CD4-positive, CD25-positive, alpha-beta regulatory T cell (primary cell): ENCODE measurements around the gene SRPX2. TPM values are rescaled to one million over a fixed set of nuclear protein-coding genes. Genes with fewer than 3 reads are reported as not detected.
A peak's percentile ranks its signal among the peaks of the same experiment; 100 is the strongest.

Experiments used
- ATAC-seq, 2 donors: fragments of 150-1000 bp; cut with Tn5 transposase; one replicate each; pipeline ENCODE4 v1.10.0; 2021; ENCODE audit warnings: low read depth in 2 of 2, moderate number of reproducible peaks in 2 of 2, moderate library complexity in 1 of 2
- DNase-seq, 3 donors: peaks; one replicate each; pipeline versions ENCODE4 v3.0.0 to v3.0.0-alpha.2; 2012 to 2022; ENCODE audit warnings: mixed read lengths in 1 of 3
- H3K27ac ChIP-seq: one replicate; pipeline ENCODE4 v1.7.0; 2013; ENCODE audit warnings: mild to moderate bottlenecking, low read length; ENCODE audit not compliant: insufficient read depth, poor library complexity, severe bottlenecking
- H3K27me3 ChIP-seq: one replicate; pipeline ENCODE4 v1.7.0; 2013; ENCODE audit warnings: low read length; ENCODE audit not compliant: control insufficient read depth, insufficient read depth
- H3K36me3 ChIP-seq: one replicate; pipeline ENCODE4 v1.7.0; 2013; ENCODE audit warnings: mild to moderate bottlenecking, low read length, moderate library complexity; ENCODE audit not compliant: control insufficient read depth, insufficient read depth
- H3K4me1 ChIP-seq: 2 replicates; pipeline ENCODE4 v1.7.0; 2013; ENCODE audit warnings: mild to moderate bottlenecking, low read length; ENCODE audit not compliant: insufficient read depth, control insufficient read depth, poor library complexity, severe bottlenecking
- H3K4me3 ChIP-seq: one replicate; pipeline ENCODE4 v1.7.0; 2013; ENCODE audit warnings: low read depth, mild to moderate bottlenecking, low read length, moderate library complexity
- H3K9me3 ChIP-seq, 2 experiments: 1 replicate in 1 of 2; 2 replicates in 1 of 2; pipeline ENCODE4 v1.7.0; 2013; ENCODE audit warnings: low read length in 2 of 2, mild to moderate bottlenecking in 1 of 2, moderate library complexity in 1 of 2; ENCODE audit not compliant: control insufficient read depth in 2 of 2
- H3K27ac Mint-ChIP-seq, 3 donors: one replicate each; pipeline ENCODE4 v1.8.0; 2020 to 2022; ENCODE audit warnings: mild to moderate bottlenecking in 3 of 3, mixed read lengths in 3 of 3, moderate library complexity in 2 of 3
- H3K27me3 Mint-ChIP-seq: one replicate; pipeline ENCODE4 v1.8.0; 2022; ENCODE audit warnings: mild to moderate bottlenecking, mixed read lengths
- H3K36me3 Mint-ChIP-seq: one replicate; pipeline ENCODE4 v1.8.0; 2020; ENCODE audit warnings: mixed read lengths
- H3K4me1 Mint-ChIP-seq, 4 donors: one replicate each; pipeline ENCODE4 v1.8.0; 2020 to 2022; ENCODE audit warnings: mixed read lengths in 4 of 4, mild to moderate bottlenecking in 1 of 4
- H3K4me3 Mint-ChIP-seq, 4 donors: one replicate each; pipeline ENCODE4 v1.8.0; 2020 to 2022; ENCODE audit warnings: mild to moderate bottlenecking in 4 of 4, mixed read lengths in 4 of 4, moderate library complexity in 3 of 4
- H3K9me3 Mint-ChIP-seq, 7 donors: one replicate each; pipeline ENCODE4 v1.8.0; 2020 to 2022; ENCODE audit warnings: mixed read lengths in 7 of 7, mild to moderate bottlenecking in 3 of 7, moderate library complexity in 2 of 7
- polyA plus RNA-seq, 4 donors: library from polyadenylated mRNA; unstranded; fragments of 300-500 nt; fragmentation: Illumina TruSeq; gene quantifications; one replicate each; pipeline ENCODE4 v1.2.3, GENCODE V29; 2021
- total RNA-seq: library from RNA; stranded (reverse); gene quantifications from one replicate; pipeline ENCODE4 v1.2.3, GENCODE V29; 2022

Gene SRPX2, protein sequence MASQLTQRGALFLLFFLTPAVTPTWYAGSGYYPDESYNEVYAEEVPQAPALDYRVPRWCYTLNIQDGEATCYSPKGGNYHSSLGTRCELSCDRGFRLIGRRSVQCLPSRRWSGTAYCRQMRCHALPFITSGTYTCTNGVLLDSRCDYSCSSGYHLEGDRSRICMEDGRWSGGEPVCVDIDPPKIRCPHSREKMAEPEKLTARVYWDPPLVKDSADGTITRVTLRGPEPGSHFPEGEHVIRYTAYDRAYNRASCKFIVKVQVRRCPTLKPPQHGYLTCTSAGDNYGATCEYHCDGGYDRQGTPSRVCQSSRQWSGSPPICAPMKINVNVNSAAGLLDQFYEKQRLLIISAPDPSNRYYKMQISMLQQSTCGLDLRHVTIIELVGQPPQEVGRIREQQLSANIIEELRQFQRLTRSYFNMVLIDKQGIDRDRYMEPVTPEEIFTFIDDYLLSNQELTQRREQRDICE
- total RNA-seq (not detected), polyA plus RNA-seq (not detected)

DNA sequence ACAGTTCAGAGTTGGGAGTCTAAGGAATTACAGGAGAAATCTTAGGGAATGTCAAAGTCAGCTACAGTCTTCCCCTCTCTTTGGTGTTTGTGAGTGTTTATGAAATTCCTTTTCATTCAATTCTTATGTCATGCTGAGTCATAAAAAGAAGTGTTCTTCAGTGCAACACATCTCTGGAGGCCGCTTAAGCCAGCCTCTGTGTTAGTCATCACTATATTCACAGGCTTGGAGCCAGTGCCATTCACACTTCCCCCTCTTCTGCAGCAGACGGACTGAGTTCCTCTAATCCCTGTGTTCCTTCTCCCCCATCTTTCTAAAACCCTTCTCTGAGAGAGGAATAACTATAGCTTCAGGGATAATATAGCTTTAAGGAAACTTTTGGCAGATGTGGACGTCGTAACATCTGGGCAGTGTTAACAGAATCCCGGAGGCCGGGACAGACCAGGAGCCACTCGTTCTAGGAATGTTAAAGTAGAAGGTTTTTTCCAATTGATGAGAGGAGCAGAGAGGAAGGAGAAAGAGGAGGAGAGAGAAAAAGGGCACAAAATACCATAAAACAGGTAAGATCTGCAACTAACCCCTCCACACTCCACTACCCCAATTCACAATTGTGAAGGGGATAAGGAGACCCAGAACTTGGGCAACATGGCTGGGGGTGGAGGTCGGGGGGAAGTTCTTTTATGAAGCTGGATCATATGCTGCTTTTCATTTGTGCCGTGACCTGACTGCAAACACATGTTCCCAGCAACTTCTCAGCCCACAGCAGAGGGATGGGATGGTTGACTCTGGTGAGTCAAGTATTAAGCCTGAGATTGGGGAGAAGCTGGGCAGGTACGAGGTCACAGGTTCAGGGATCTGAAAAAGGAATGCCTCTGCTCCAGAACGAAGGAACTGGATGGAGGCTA, at the start of gene SRPX2:
Gene SRPX2 (plus strand): TSS at position 244 of the 905 bp plus-strand sequence. CDS start 2,124 bp downstream, outside the sequence.
- no peak for DNase-seq
- ATAC-seq, result no peak
- no peaks in the 10 kb centered on the region for H3K4me1 Mint-ChIP-seq
- H3K27me3 ChIP-seq, result no peaks in the 10 kb centered on the region
- H3K9me3 Mint-ChIP-seq, result peaks cover 0 to 5% (median 0%) of the 10 kb centered on the region in 7 donors
- H3K9me3 ChIP-seq, result no peaks in the 10 kb centered on the region
- H3K36me3 Mint-ChIP-seq, result no peaks in the 10 kb centered on the region
- H3K36me3 ChIP-seq, result no peaks in the 10 kb centered on the region
- H3K27ac ChIP-seq, result no peak within 1 kb of the TSS
- H3K4me3 ChIP-seq, result no peak within 1 kb of the TSS
- no peaks in the 10 kb centered on the region for H3K4me1 ChIP-seq
- peaks cover 17% of the 10 kb centered on the region for H3K27me3 Mint-ChIP-seq
- H3K4me3 Mint-ChIP-seq, result no peak within 1 kb of the TSS
- peak within 1 kb of the TSS in 1 of 3 donors; percentile 43 for H3K27ac Mint-ChIP-seq

DNA sequence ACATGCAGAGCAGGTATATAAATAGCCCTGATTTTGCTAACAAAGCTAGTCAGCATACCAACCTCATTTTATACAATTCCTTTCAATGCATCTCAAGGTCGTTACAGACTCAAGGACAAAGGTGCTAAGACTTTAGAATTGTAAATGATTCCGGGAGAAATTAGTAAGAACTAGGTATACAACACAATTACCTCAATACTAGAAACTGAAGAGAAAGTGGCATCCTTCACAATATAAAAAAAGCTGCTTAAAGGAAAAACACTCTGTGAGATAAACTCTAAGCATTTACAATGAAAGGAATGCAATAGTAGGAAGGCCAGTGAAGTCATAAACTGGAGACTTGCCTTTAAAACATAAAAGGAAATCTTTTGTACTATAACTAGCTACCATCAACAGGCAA, 47.4 kb upstream of the SRPX2 start:
- no peaks in the 10 kb centered on the region for H3K9me3 Mint-ChIP-seq
- no peak for ATAC-seq

DNA sequence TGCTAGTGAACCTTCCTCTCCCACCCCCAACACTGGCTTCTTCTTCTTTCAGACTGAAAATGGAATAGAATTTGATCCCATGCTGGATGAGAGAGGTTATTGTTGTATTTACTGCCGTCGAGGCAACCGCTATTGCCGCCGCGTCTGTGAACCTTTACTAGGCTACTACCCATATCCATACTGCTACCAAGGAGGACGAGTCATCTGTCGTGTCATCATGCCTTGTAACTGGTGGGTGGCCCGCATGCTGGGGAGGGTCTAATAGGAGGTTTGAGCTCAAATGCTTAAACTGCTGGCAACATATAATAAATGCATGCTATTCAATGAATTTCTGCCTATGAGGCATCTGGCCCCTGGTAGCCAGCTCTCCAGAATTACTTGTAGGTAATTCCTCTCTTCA, 44.5 kb upstream of the SRPX2 start:
- Histone ChIP-seq H3K4me3 (no peak overlapping the region), H3K27me3 (no peaks in the 10 kb centered on the region), H3K9me3 (no peaks in the 10 kb centered on the region), H3K27ac (no peak overlapping the region), H3K4me1 (no peaks in the 10 kb centered on the region), H3K36me3 (no peaks in the 10 kb centered on the region)
- Mint-ChIP-seq H3K36me3 (no peaks in the 10 kb centered on the region), H3K4me1 (no peaks in the 10 kb centered on the region), H3K27me3 (no peaks in the 10 kb centered on the region), H3K27ac (no peak overlapping the region), H3K9me3 (no peaks in the 10 kb centered on the region), H3K4me3 (no peak overlapping the region)
- ATAC-seq (no peak), DNase-seq (no peak)

More for the DNA sequence above, 47.4 kb upstream of the SRPX2 start:
- Histone ChIP-seq H3K36me3 (no peaks in the 10 kb centered on the region), H3K4me3 (no peak overlapping the region), H3K9me3 (no peaks in the 10 kb centered on the region), H3K27me3 (no peaks in the 10 kb centered on the region), H3K27ac (no peak overlapping the region), H3K4me1 (no peaks in the 10 kb centered on the region)
- H3K27ac Mint-ChIP-seq, result no peak overlapping the region
- no peak for DNase-seq
- H3K4me1 Mint-ChIP-seq, result no peaks in the 10 kb centered on the region
- H3K27me3 Mint-ChIP-seq, result peaks cover 8% of the 10 kb centered on the region
- H3K36me3 Mint-ChIP-seq, result no peaks in the 10 kb centered on the region
- no peak overlapping the region for H3K4me3 Mint-ChIP-seq

DNA sequence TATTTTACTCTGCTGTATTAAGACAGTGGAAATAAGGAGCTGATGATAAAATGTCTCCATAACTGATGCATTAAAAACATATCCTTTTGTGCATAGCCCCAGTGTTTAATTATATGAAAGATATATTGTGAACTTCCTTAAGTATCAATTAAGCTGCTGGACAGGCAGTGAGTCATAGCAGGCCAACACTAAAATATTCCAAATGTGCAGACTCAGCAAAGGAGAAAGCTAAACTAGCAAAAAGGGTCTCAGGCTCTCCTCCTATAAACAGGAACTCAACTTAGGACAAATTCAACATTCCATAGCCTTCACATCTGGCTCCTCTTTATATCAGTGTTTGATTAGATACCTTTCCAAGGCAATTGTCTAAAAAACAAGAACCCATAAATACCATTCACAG, 43.7 kb upstream of the SRPX2 start:
- no peaks in the 10 kb centered on the region for H3K9me3 Mint-ChIP-seq
- H3K4me1 Mint-ChIP-seq, result no peaks in the 10 kb centered on the region
- no peak for ATAC-seq
- no peaks in the 10 kb centered on the region for H3K36me3 Mint-ChIP-seq
- H3K27me3 Mint-ChIP-seq, result no peaks in the 10 kb centered on the region
- no peak overlapping the region for H3K27ac Mint-ChIP-seq
- Histone ChIP-seq H3K27me3 (no peaks in the 10 kb centered on the region), H3K9me3 (no peaks in the 10 kb centered on the region), H3K4me1 (no peaks in the 10 kb centered on the region), H3K36me3 (no peaks in the 10 kb centered on the region), H3K4me3 (no peak overlapping the region), H3K27ac (no peak overlapping the region)
- no peak overlapping the region for H3K4me3 Mint-ChIP-seq
- DNase-seq, result no peak

DNA sequence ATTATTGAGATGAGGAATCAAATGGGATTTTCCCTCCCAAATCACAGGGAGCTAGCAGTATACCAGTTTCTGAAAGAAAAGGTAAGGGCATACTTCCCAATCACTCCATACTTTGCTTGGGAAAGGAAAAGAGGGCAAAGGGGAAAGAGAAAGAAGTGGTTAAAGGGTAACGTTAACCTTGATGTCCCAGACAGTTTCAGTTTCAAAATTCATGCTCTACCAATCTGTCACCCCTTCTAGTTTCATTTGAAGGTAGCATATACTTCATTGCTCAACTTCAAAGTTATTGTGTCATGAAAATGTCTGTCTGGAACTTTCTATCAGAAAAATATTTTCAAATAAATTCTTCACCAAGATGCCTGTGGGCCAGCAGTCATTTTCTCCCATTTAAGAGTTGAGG, 43.2 kb upstream of the SRPX2 start:
- DNase-seq (peak in 1 of 3 donors; percentile 1), ATAC-seq (no peak)
- Histone ChIP-seq H3K4me1 (no peaks in the 10 kb centered on the region), H3K27me3 (no peaks in the 10 kb centered on the region), H3K9me3 (no peaks in the 10 kb centered on the region), H3K27ac (no peak overlapping the region), H3K36me3 (no peaks in the 10 kb centered on the region), H3K4me3 (no peak overlapping the region)
- H3K36me3 Mint-ChIP-seq, result no peaks in the 10 kb centered on the region
- H3K27ac Mint-ChIP-seq, result no peak overlapping the region
- no peaks in the 10 kb centered on the region for H3K4me1 Mint-ChIP-seq
- H3K27me3 Mint-ChIP-seq, result no peaks in the 10 kb centered on the region
- no peaks in the 10 kb centered on the region for H3K9me3 Mint-ChIP-seq
- H3K4me3 Mint-ChIP-seq, result no peak overlapping the region

DNA sequence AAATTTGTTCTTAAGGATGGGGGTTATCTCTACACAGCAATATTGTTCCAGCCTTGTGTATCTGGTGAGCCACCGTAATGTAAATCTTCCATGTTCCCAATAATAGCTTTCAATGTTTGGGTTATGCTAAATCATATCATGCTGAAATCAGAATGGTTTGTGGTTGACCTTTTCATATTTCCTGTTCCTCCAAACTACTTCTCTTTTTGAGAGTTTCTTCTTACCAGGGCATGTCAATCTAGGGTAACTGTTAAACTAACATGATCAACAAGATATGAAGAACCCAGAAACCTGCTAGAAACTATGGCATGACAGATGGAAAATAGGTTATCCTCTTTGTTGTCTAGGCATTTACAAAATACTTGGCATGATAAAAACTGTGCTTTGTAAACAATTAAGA, 37.2 kb upstream of the SRPX2 start:
- Mint-ChIP-seq H3K9me3 (no peaks in the 10 kb centered on the region), H3K27ac (no peak overlapping the region), H3K36me3 (no peaks in the 10 kb centered on the region), H3K4me1 (no peaks in the 10 kb centered on the region), H3K4me3 (no peak overlapping the region), H3K27me3 (no peaks in the 10 kb centered on the region)
- no peak for DNase-seq
- ATAC-seq, result no peak
- Histone ChIP-seq H3K9me3 (no peaks in the 10 kb centered on the region), H3K27ac (no peak overlapping the region), H3K4me3 (no peak overlapping the region), H3K4me1 (no peaks in the 10 kb centered on the region), H3K27me3 (no peaks in the 10 kb centered on the region), H3K36me3 (no peaks in the 10 kb centered on the region)

DNA sequence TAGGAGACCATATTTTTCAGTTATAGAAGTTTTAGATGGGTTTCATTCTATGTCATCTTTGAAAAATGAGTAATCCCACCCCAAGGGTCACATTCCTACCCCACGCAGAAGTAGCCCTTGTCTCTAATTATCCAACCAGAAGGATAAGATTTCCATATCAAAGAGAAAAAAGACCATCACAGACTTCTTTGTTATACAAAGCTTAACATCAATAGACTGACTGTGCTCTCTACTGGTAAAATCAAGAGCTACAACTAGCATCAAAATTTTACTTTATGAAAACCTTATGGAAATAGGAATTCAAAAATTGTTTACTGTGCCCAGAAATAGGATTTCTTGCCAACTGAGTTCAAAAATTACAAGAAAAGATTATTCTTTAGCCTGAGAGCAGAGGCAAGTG, 34.4 kb upstream of the SRPX2 start:
- Mint-ChIP-seq H3K4me1 (no peaks in the 10 kb centered on the region), H3K27me3 (no peaks in the 10 kb centered on the region), H3K27ac (no peak overlapping the region), H3K9me3 (peaks cover 0 to 1% (median 0%) of the 10 kb centered on the region in 7 donors), H3K36me3 (no peaks in the 10 kb centered on the region), H3K4me3 (no peak overlapping the region)
- DNase-seq, result no peak
- ATAC-seq, result no peak
- H3K36me3 ChIP-seq, result no peaks in the 10 kb centered on the region
- no peaks in the 10 kb centered on the region for H3K27me3 ChIP-seq
- H3K9me3 ChIP-seq, result no peaks in the 10 kb centered on the region
- H3K4me3 ChIP-seq, result no peak overlapping the region
- no peak overlapping the region for H3K27ac ChIP-seq
- H3K4me1 ChIP-seq, result no peaks in the 10 kb centered on the region
